ENCODE measurements around the gene SLC39A5. TPM values are rescaled to one million over a fixed set of nuclear protein-coding genes. Genes with fewer than 3 reads are reported as not detected.

SLC39A5 gene
- total and polyA plus RNA-seq, 2 of the 8 experiments (the other 6 are each of a cell fraction or from before 2014, with no cell fraction given): 0.27 TPM; not detected in 1

GRCh38 chr12:56282030-56282429 lies 52.2 kb downstream of the SLC39A5 start (continued):
- no peak for TF ChIP-seq KDM4A (IDR thresholded peaks at IDR 0.05; ENCODE audit: low read depth, low read length, severe bottlenecking)
- TF ChIP-seq GABPA (IDR thresholded peaks at IDR 0.05; ENCODE audit: borderline replicate concordance, insufficient read depth, low read length): no peak
- no peak for TF ChIP-seq ATF2 (IDR thresholded peaks at IDR 0.05; ENCODE audit: low read length)
- TF ChIP-seq CEBPB (IDR thresholded peaks at IDR 0.05; ENCODE audit: low read depth, low read length): no peak
